GM23248 (cell line): ENCODE measurements around the gene PIH1D1.

Experiments used
- EZH2 ChIP-seq: fragments of 200-600 bp; sonication (generic); IDR thresholded peaks from 2 replicates; pipeline ENCODE4 v1.6.1; 2018; ENCODE audit warnings: antibody characterized with exemption, mild to moderate bottlenecking; ENCODE audit not compliant: insufficient read depth, poor library complexity, severe bottlenecking
- EZH2phosphoT487 ChIP-seq: fragments of 200-600 bp; sonication (generic); IDR thresholded peaks from 2 replicates; pipeline ENCODE4 v1.6.1; 2018; ENCODE audit warnings: antibody characterized with exemption, moderate library complexity, mild to moderate bottlenecking, low read depth; ENCODE audit not compliant: insufficient read depth

DNA sequence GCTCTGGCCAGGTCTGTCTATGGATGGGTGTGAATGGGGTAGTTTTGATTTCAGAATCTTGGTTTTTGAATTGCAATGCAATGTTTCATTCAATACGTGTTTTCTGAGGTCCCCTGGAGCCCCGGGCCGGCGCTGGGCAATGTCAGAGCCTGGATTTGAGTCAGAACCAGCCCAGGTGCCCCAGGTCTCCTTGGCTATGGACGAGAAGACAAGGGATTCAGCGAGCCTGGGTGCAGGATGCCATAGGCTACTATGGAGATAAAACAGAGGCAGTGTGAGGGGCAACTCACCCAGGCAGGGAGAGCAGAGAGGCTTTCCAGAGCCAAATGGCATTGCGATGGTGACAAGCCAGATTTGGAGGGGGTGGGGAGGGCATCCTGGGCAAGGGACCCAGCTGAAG, 34.6 kb upstream of the PIH1D1 start:
- TF ChIP-seq EZH2 (no peak), EZH2phosphoT487 (no peak)
